A673 (cell line): ENCODE data around the gene GPNMB. TPM values are rescaled to one million over a fixed set of nuclear protein-coding genes. Genes with fewer than 3 reads are reported as not detected.

Experiments
- BruUV-seq: library from RNA; stranded (reverse); fragments of 400-500 nt; replicated peaks from 2 replicates; lab custom pipeline; 2021; lab: Mats Ljungman, UMichigan
- CTCF ChIA-PET: fragments of 300-600 bp; sonication (Branson Sonifier 250); formaldehyde crosslinking; loops from one replicate; lab custom pipeline; 2022; ENCODE audit warnings: antibody characterized with exemption; lab: Charles Lee
- POLR2A ChIA-PET: fragments of 300-600 bp; sonication (Branson Sonifier 250); formaldehyde crosslinking; loops from one replicate; lab custom pipeline; 2022; ENCODE audit warnings: antibody characterized with exemption; ENCODE audit not compliant: low non-redundant PET; lab: Charles Lee
- DNase-seq: peaks from one replicate; pipeline ENCODE4 v3.0.0-alpha.2; 2015; ENCODE audit warnings: low spot score
- H3K27ac ChIP-seq: fragments of 200-600 bp; sonication (generic); 2 replicates; pipeline ENCODE4 v1.5.1; 2016; ENCODE audit warnings: mixed run types, low read depth, mild to moderate bottlenecking, mixed read lengths, antibody characterized with exemption, low read length; ENCODE audit not compliant: poor library complexity, severe bottlenecking
- H3K27me3 ChIP-seq: fragments of 200-600 bp; sonication (generic); replicated peaks from 2 replicates; pipeline ENCODE4 v1.6.1; 2017; ENCODE audit warnings: mixed run types, low read depth, mild to moderate bottlenecking, mixed read lengths, antibody characterized with exemption, low read length; ENCODE audit not compliant: insufficient read depth, poor library complexity
- H3K36me3 ChIP-seq: fragments of 200-600 bp; sonication (generic); 2 replicates; pipeline ENCODE4 v1.6.1; 2016; ENCODE audit warnings: mixed run types, mild to moderate bottlenecking, mixed read lengths, antibody characterized with exemption, low read length; ENCODE audit not compliant: insufficient read depth, poor library complexity, severe bottlenecking
- H3K4me1 ChIP-seq: fragments of 200-600 bp; sonication (generic); 2 replicates; pipeline ENCODE4 v1.6.1; 2017; ENCODE audit warnings: mixed run types, mild to moderate bottlenecking, mixed read lengths, antibody characterized with exemption, low read length; ENCODE audit not compliant: insufficient read depth, poor library complexity, severe bottlenecking
- H3K4me3 ChIP-seq: fragments of 200-600 bp; sonication (generic); 2 replicates; pipeline ENCODE4 v1.5.1; 2016; ENCODE audit warnings: low read depth, mixed run types, mild to moderate bottlenecking, mixed read lengths, low read length; ENCODE audit not compliant: poor library complexity, severe bottlenecking
- H3K9me3 ChIP-seq: fragments of 200-600 bp; sonication (generic); 2 replicates; pipeline ENCODE4 v1.6.1; 2016; ENCODE audit warnings: mixed run types, low read depth, mild to moderate bottlenecking, mixed read lengths, antibody characterized with exemption, low read length; ENCODE audit not compliant: poor library complexity, severe bottlenecking
- EZH2 ChIP-seq: fragments of 200-600 bp; sonication (generic); IDR thresholded peaks from 2 replicates; pipeline ENCODE4 v1.6.1; 2017; ENCODE audit warnings: borderline replicate concordance, low read depth, mild to moderate bottlenecking, mixed read lengths, antibody characterized with exemption, low read length; ENCODE audit not compliant: poor library complexity, severe bottlenecking
- intact Hi-C: fragments of 100-400 bp; cut with micrococcal nuclease; formaldehyde crosslinking; loops from one replicate; pipeline ENCODE4 v1.10.0; 2022; ENCODE audit not compliant: unreplicated experiment
- total RNA-seq: library from RNA; stranded (reverse); gene quantifications from 2 replicates; pipeline ENCODE4 v1.2.3, GENCODE V29; 2021
- TF ChIP-seq, protein P1 (sequence below): fragments of 300-800, 200-600 bp; sonication (generic); conservative IDR thresholded peaks from 2 replicates; pipeline ENCODE4 v1.5.1; 2017; ENCODE audit warnings: low read depth, mild to moderate bottlenecking, antibody characterized with exemption, low read length, moderate library complexity, mixed read lengths

Gene GPNMB
- total RNA-seq, 1 experiment from 2014 or later, result 2.1 TPM

DNA sequence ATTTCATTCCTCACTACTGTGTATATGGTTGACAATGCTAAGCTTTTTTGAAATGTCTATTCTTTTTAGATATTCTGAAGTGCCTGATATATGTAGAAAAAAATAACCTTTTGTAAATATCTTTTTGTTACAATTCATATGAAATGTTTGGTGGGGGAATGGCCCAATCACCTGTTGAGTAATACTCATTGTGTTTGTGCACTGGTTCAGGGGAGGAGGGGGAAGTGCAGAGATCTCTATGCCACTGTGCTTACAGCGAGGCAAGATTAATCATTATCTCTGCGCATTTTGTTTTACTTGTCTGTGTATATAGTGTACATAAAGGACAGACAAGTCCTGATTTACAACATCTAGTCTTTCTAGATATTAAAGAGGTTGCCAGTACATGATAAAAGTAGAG, 39.6 kb upstream of the GPNMB start:
- no peaks in the 10 kb centered on the region for H3K4me1 ChIP-seq
- DNase-seq, result no peak
- H3K27ac ChIP-seq, result no peak overlapping the region
- intact Hi-C loops, result no loop called here
- CTCF ChIA-PET, result no interaction called here
- H3K9me3 ChIP-seq, result no peaks in the 10 kb centered on the region
- no TSS peak for BruUV-seq
- no peaks in the 10 kb centered on the region for H3K36me3 ChIP-seq
- H3K4me3 ChIP-seq, result no peak overlapping the region
- POLR2A ChIA-PET, result no interaction called here
- TF ChIP-seq, protein P1, sequence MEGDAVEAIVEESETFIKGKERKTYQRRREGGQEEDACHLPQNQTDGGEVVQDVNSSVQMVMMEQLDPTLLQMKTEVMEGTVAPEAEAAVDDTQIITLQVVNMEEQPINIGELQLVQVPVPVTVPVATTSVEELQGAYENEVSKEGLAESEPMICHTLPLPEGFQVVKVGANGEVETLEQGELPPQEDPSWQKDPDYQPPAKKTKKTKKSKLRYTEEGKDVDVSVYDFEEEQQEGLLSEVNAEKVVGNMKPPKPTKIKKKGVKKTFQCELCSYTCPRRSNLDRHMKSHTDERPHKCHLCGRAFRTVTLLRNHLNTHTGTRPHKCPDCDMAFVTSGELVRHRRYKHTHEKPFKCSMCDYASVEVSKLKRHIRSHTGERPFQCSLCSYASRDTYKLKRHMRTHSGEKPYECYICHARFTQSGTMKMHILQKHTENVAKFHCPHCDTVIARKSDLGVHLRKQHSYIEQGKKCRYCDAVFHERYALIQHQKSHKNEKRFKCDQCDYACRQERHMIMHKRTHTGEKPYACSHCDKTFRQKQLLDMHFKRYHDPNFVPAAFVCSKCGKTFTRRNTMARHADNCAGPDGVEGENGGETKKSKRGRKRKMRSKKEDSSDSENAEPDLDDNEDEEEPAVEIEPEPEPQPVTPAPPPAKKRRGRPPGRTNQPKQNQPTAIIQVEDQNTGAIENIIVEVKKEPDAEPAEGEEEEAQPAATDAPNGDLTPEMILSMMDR, result no peak
- no peak for TF ChIP-seq EZH2
- H3K27me3 ChIP-seq, result no peaks in the 10 kb centered on the region

DNA sequence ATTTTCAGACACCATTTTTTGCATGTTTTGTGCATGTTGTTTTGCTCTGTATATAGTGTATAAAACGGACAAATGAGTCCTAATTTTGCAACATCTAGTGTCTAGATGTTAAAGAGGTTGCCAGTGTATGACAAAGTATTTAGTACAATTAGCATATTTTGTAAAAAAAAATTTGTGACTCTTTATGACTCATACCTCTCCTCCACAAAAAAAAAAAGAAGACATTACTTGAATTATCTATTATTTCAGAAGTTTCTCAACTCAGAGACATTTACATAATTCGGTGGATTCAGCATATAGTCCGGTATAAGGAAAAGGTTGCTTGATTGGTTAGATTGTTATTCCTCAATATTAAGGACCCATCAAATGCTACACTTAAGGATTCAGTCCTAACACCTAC, 38.7 kb upstream of the GPNMB start:
- Histone ChIP-seq H3K27me3 (no peaks in the 10 kb centered on the region), H3K36me3 (no peaks in the 10 kb centered on the region), H3K4me1 (no peaks in the 10 kb centered on the region), H3K27ac (no peak overlapping the region), H3K4me3 (no peak overlapping the region), H3K9me3 (no peaks in the 10 kb centered on the region)
- BruUV-seq, result no TSS peak
- no peak for DNase-seq
- intact Hi-C loops, result no loop called here
- CTCF ChIA-PET, result no interaction called here
- TF ChIP-seq, protein P1, result no peak
- no peak for TF ChIP-seq EZH2
- POLR2A ChIA-PET, result no interaction called here

DNA sequence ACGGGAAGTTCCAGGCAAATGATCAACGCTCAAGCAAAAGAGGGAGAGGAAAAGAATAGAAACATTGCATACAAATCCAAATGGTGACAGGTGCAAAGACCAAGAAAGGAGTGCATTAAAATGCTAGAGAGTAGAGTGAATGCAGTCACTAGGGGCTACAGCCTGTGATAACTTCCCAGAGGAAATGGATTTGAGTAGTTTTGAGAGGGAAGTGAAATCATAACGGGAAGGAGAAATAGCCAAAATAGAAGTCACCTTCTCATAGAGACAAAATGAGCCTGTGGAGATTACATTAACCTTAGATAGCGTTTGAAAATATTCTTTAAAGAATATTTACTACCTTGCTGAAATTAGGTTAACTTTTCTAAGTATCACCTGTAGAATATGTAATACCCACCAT, 38.3 kb upstream of the GPNMB start:
- no peaks in the 10 kb centered on the region for H3K9me3 ChIP-seq
- intact Hi-C loops, result no loop called here
- H3K27ac ChIP-seq, result no peak overlapping the region
- no peaks in the 10 kb centered on the region for H3K36me3 ChIP-seq
- CTCF ChIA-PET, result no interaction called here
- TF ChIP-seq EZH2, result no peak
- TF ChIP-seq, protein P1, result no peak
- BruUV-seq, result no TSS peak
- H3K27me3 ChIP-seq, result no peaks in the 10 kb centered on the region
- H3K4me3 ChIP-seq, result no peak overlapping the region
- DNase-seq, result no peak
- H3K4me1 ChIP-seq, result no peaks in the 10 kb centered on the region
- POLR2A ChIA-PET, result no interaction called here
